Mucosa of stomach (tissue), 1 donor: Measurements from ENCODE around the gene ZNF514.

Source experiments
- H3K27me3 ChIP-seq: one replicate; pipeline ENCODE4 v1.7.0; 2013; ENCODE audit warnings: mild to moderate bottlenecking, low read length; ENCODE audit not compliant: control insufficient read depth, insufficient read depth
- H3K36me3 ChIP-seq: one replicate; pipeline ENCODE4 v1.7.0; 2013; ENCODE audit warnings: low read length; ENCODE audit not compliant: control insufficient read depth, insufficient read depth
- H3K4me1 ChIP-seq: one replicate; pipeline ENCODE4 v1.7.0; 2013; ENCODE audit warnings: mild to moderate bottlenecking, low read length; ENCODE audit not compliant: control insufficient read depth, insufficient read depth
- H3K4me3 ChIP-seq: one replicate; pipeline ENCODE4 v1.7.0; 2013; ENCODE audit warnings: low read length
- H3K9ac ChIP-seq: one replicate; pipeline ENCODE4 v1.7.0; 2013; ENCODE audit warnings: mild to moderate bottlenecking, low read length, moderate library complexity
- H3K9me3 ChIP-seq: one replicate; pipeline ENCODE4 v1.7.0; 2013; ENCODE audit warnings: mild to moderate bottlenecking, low read length, moderate library complexity; ENCODE audit not compliant: control insufficient read depth
- donor health status: Pancreatic carcinoma.

Gene ZNF514

DNA sequence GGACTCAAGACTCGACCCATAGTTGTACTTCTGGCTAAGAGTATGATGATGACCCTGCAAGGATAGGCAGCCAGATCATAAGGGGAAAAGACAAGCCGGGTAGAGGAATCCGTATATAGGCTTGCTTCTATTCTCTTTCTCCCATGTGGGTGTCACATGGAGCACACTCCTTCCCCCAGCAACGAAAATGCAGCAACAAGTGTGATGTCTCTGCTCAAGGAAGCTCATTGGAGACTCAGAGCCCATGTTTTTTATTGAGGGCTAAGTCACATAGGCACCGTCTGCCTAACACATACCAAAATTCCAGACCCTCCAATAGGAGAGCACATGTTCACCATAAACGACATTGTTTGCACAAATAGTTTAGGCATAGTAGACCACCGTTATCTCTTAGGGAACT, 12.3 kb upstream of the ZNF514 start:
- Histone ChIP-seq H3K4me1 (no peaks in the 10 kb centered on the region), H3K27me3 (no peaks in the 10 kb centered on the region), H3K9ac (no peak overlapping the region), H3K4me3 (no peak overlapping the region), H3K9me3 (no peaks in the 10 kb centered on the region), H3K36me3 (no peaks in the 10 kb centered on the region)

DNA sequence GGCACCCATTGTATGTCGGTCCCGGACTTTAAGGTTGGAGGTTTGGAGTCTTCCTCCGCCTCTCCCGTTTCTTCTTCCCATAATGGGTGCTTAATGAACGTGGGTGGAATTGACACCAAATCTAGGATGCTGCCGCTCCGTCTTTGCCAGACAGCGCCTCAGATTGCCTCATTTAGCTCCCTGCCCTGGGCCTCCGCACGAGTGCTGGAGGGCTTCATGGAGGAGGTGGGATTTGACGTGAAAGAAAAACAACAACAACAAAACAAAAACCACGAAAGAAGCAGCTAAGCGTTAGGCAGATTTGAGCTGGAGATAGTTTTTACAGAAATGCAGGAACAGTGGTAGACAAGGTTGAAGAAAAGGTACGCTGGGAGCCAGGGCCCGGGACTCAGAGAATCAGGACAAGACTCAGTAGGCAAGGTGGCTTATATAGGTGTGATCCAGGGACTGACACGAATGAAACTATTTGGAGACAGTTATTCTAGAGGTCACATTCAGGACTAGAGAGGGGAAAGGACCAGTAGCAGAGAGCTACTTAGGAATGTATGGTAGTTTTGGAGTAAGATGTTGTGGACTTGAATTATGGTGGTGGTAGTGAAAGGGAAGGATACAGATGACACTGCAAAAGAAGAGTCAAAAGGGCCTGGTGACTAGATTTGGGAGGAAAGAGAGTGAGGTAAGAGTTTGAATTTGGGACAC, 6.6 kb upstream of the ZNF514 start:
- Histone ChIP-seq H3K36me3 (no peaks in the 10 kb centered on the region), H3K27me3 (no peaks in the 10 kb centered on the region), H3K9ac (peak overlapping the region; percentile 92), H3K4me3 (peak overlapping the region; percentile 96), H3K9me3 (no peaks in the 10 kb centered on the region), H3K4me1 (peaks cover 11% of the 10 kb centered on the region)

DNA sequence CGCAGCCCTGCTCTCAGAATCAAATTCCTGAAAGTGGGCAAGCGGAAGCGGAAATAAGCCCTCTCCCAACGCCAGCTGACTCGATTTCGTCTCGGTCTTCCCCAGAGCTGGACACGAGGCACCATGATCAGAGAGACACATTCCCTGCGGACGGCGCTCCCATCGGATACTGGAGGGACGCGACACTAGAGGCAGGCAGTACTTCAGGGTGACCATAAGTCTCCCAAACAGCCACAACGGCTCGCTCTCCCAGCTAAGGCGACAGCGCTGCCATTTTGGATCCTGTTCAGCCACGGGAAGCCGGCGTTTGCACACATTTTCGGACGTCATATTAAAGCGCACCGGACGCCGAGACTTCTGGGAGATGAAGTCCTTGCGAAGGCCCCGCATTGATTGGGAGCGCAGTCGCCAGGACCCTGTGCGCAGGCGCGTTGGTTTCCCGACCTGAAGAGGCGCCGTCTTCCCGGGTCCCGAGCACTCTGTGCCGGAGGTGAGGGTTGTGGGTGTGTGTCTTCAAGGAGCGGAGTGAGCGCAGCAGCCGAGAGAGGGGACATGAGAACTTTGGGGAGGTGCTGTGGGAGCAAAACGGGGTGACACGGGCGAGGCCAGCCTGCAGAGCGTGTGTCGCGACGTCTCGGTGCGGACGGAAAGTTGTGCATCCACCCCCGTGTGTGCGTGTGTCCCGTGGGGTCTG, 5.9 kb upstream of the ZNF514 start, which contains the start of gene ZNF2:
ZNF2 (plus strand) TSS at position 439 of the 694 bp plus-strand sequence. CDS start 10,418 bp downstream, outside the sequence.
- peak within 1 kb of the TSS; percentile 96 for H3K4me3 ChIP-seq
- peak within 1 kb of the TSS; percentile 92 for H3K9ac ChIP-seq
- peaks cover 11% of the 10 kb centered on the region for H3K4me1 ChIP-seq
- H3K9me3 ChIP-seq = no peaks in the 10 kb centered on the region
- no peaks in the 10 kb centered on the region for H3K27me3 ChIP-seq
- H3K36me3 ChIP-seq = no peaks in the 10 kb centered on the region

DNA sequence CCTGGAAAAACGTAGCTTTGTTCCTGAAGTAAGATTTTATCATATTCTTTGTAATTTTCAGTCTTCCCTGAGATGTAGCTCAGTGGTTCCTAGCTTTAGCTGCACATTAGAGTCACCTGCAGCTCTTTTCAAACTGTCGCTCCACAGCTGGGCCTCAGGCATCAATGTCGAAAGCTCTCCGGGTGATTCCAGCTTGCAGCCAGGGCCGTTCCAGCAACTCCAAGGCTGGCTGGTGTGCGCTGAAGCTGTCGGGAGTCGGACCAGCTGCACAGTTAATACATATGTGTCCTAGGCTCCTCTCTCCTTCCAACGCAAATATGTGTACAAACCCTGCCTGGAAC, 5.4 kb upstream of the ZNF514 start:
- peak overlapping the region; percentile 92 for H3K9ac ChIP-seq
- H3K36me3 ChIP-seq = no peaks in the 10 kb centered on the region
- H3K4me3 ChIP-seq = peak overlapping the region; percentile 96
- no peaks in the 10 kb centered on the region for H3K27me3 ChIP-seq
- H3K9me3 ChIP-seq = no peaks in the 10 kb centered on the region
- peaks cover 11% of the 10 kb centered on the region for H3K4me1 ChIP-seq

DNA sequence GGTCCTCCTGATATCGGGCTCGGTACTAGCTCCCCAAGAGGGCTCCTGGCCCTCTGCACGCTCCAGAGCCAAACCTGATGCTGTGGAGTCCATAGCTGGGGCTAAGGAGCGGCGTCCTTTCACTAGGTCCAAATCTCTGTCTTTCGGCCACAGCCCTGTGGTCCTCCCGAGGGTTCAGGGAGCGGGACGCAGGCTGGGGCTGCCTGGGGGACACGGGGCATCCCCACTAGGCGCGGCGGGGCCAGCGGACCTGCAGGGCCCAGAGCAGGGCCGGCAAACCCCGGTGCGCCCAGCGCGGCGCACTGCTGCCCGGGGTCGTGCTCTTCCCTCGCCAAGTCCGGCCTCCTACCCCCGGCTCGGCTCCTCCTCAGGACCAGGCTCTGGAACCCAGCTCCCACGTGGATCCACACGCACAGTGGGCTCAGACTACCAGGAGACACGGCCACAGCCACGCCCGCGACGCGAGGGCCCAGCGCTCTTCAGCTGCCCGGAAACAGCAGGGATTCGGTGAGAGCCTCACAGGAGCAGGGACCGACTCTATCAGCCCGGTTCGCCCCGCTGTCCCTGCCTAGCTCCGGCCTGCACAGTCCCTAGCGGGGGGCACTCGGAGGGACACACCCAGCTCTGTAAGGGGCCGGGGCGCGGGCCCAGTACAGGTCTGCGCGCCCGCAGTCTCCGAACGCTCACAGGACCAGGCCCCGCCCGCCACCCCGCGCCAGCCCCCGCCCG, 593 bp downstream of the ZNF514 start:
- Histone ChIP-seq H3K9ac (peak overlapping the region; percentile 83), H3K36me3 (no peaks in the 10 kb centered on the region), H3K4me1 (peaks cover 13% of the 10 kb centered on the region)

DNA sequence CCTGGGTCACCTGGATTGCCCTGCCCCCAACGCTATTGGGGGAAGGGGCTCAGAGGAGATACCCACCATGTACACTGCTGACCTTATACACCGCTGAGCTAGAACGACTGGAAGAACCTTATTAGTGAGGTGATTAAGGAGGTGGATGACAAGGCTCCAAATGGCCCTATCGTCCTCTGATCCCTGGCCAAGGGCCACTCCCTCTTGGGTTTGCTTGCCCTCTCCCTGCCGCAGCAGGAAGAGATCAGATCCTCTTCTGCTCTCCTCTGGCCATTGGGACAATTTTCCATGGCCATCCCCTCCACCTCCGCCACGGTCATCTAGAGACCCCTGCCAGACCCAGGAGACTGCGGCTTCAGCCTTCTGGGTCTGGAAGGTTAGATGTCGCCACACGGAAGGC, 1.2 kb downstream of the ZNF514 start:
- no peaks in the 10 kb centered on the region for H3K27me3 ChIP-seq
- H3K4me1 ChIP-seq = peaks cover 13% of the 10 kb centered on the region
- peak overlapping the region; percentile 23 for H3K4me3 ChIP-seq
- H3K9me3 ChIP-seq = no peaks in the 10 kb centered on the region
- H3K9ac ChIP-seq = peak overlapping the region; percentile 83
- peaks cover under 1% of the 10 kb centered on the region for H3K36me3 ChIP-seq

More for the DNA sequence above, 593 bp downstream of the ZNF514 start:
- H3K4me3 ChIP-seq = peak overlapping the region; percentile 23
- no peaks in the 10 kb centered on the region for H3K9me3 ChIP-seq
- H3K27me3 ChIP-seq = no peaks in the 10 kb centered on the region

DNA sequence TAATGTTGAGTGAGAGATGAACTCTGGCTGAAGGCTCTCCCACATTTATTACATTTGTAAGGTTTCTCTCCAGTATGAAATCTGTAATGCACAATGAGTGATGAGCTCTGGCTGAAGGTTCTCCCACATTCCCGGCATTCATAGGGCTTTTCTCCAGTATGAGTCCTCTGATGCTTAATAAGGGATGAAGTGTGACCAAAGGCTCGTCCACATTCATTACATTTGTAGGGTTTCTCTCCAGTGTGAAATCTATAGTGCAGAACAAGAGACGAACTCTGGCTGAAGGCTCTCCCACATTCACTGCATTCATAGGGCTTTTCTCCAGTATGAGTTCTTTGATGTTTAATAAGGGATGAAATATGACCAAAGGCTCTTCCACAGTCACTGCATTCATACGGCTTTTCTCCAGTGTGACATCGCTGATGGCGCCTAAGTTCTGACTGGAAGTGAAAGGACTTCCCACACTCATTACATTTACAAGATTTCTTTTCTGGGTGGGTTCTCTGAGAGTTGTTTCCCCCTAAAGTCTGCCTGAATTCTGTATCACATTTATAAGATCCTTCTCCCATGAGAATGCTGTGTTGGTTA, 10.2 kb downstream of the ZNF514 start:
- Histone ChIP-seq H3K9me3 (peaks cover 60% of the 10 kb centered on the region), H3K4me1 (no peaks in the 10 kb centered on the region), H3K27me3 (no peaks in the 10 kb centered on the region), H3K9ac (no peak overlapping the region), H3K4me3 (no peak overlapping the region), H3K36me3 (peaks cover 32% of the 10 kb centered on the region)

DNA sequence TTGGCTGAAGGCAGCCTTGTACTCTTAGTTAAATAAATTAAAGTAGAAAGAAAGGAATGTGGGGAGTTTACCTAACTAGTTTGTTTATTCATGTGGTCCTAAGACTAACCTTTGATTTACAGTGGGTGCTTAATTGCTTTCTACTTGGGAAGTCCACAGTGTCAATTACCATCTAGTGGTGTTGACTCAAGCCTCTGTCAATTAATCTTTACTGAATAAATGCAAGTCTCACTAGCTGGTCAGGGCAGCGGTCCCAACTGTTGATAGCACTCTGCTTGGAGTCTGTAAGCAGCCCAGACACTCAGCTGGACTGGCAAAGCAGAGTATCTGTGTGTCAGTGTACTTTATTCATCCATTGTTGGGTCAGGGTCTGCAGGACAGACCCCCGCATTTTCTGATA, 15.8 kb downstream of the ZNF514 start:
- H3K36me3 ChIP-seq = no peaks in the 10 kb centered on the region
- H3K9me3 ChIP-seq = peaks cover 33% of the 10 kb centered on the region
- H3K9ac ChIP-seq = no peak overlapping the region
- no peak overlapping the region for H3K4me3 ChIP-seq
- H3K27me3 ChIP-seq = no peaks in the 10 kb centered on the region
- no peaks in the 10 kb centered on the region for H3K4me1 ChIP-seq

DNA sequence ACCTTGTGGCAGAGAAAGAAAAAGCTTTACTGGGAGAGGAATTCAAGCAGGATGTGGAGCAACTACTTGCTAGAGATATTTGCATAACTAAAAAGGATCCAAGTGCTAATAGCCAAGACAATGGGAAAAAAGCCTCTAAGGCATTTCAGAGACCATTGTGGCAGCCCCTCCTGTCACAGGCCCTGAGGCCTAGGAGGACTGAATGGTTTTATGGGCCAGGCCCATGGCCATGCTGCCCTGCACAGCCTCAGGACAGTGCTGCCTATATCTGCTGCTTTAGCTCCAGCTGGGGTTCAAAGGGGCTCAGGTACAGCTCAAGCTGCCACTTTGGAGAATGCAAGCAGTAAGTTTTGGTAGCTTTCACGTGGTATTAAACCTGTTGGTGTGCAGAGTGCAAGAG, 20.9 kb downstream of the ZNF514 start:
- H3K9ac ChIP-seq = no peak overlapping the region
- no peak overlapping the region for H3K4me3 ChIP-seq
- no peaks in the 10 kb centered on the region for H3K4me1 ChIP-seq
- no peaks in the 10 kb centered on the region for H3K27me3 ChIP-seq
- no peaks in the 10 kb centered on the region for H3K36me3 ChIP-seq
- H3K9me3 ChIP-seq = peaks cover 9% of the 10 kb centered on the region

DNA sequence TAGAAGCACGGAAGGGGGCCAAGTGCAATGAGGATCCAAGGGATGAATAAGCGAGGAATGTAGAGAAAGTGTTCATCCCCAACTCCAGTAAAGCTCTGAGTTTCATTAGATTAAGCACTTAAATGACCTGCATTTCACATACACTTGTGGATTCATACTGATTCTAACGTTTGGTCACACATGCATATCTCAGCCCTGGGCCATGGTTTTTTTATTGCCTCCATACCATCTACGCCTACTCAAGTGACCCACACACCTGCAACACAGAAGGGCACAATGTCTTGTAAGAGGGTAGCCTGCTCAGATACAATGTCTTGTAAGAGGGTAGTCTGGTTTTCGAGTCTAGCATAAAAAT, 37.5 kb downstream of the ZNF514 start:
- Histone ChIP-seq H3K9ac (peak overlapping the region; percentile 89), H3K4me1 (peaks cover 10% of the 10 kb centered on the region), H3K27me3 (no peaks in the 10 kb centered on the region), H3K36me3 (no peaks in the 10 kb centered on the region), H3K9me3 (no peaks in the 10 kb centered on the region), H3K4me3 (peak overlapping the region; percentile 89)

DNA sequence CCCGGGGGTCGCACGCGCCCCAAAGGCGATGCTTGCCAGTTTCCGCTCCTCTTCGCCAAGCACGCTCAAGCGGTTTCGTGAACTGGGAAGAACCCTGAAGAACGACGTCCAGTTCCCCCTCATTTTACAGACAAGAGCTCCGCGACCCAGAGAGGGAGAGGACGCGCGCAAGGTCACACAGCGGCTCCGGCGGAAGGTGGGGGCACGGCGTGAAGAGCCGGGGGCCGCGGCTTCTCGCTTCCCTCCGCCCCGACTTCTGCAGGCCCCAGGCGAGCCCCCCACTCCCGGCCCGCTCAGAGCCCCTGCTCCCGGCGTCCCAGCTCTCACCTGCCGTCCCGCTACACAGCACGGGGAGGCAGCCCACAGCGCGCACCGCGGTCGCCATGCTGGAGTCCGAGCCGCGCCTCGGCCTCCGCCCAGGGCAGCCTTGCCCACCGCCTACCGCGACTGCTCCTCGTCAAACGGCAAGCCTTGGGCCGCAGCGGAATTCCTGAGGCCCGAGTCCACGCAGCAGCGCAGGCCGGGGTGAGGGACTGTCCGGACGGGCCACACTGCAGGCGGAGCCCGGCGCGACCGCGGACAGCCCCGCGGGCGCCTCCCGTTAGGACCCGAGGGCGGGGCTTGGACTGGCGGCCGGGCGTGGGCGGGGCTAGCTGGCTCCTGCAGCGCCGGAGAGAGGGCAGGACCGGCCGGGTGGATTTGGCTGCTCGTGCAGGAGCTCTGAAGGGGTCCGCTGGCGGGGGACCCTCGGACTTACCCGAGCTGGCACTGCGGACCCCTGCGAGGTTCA, 38.0 kb downstream of the ZNF514 start, which contains the start of gene MRPS5:
MRPS5 (minus strand) TSS at position 402 of the 790 bp plus-strand sequence; CDS start at position 385, 17 bp downstream.
- peaks cover 10% of the 10 kb centered on the region for H3K4me1 ChIP-seq
- no peaks in the 10 kb centered on the region for H3K27me3 ChIP-seq
- peak within 1 kb of the TSS; percentile 89 for H3K4me3 ChIP-seq
- H3K9me3 ChIP-seq = no peaks in the 10 kb centered on the region
- H3K9ac ChIP-seq = peak within 1 kb of the TSS; percentile 89
- H3K36me3 ChIP-seq = no peaks in the 10 kb centered on the region
